Measurements from ENCODE around the gene ADRM1.

The ADRM1 gene

GRCh38 chr20:62280303-62280702, 22.5 kb upstream of the ADRM1 start:
- no peak for DNase-seq (ENCODE audit: low spot score)

- DNase-seq (ENCODE audit: low spot score) = no peak
Observed at GRCh38 chr20:62281161-62281933, 21.4 kb upstream of the ADRM1 start.

GRCh38 chr20:62282103-62282502, 20.7 kb upstream of the ADRM1 start:
- DNase-seq (ENCODE audit: low spot score) = no peak

GRCh38 chr20:62282877-62283503, 19.8 kb upstream of the ADRM1 start:
- DNase-seq (ENCODE audit: low spot score) = no peak

GRCh38 chr20:62284448-62284847, 18.3 kb upstream of the ADRM1 start:
- no peak for DNase-seq (ENCODE audit: low spot score)

- DNase-seq (ENCODE audit: low spot score) = no peak
Observed at GRCh38 chr20:62285151-62285550, 17.6 kb upstream of the ADRM1 start.

- no peak for DNase-seq (ENCODE audit: low spot score)
Observed at GRCh38 chr20:62285722-62286121, 17.1 kb upstream of the ADRM1 start.

- DNase-seq (ENCODE audit: low spot score) = no peak
Observed at GRCh38 chr20:62286493-62287064, 16.2 kb upstream of the ADRM1 start.

GRCh38 chr20:62287129-62287528, 15.7 kb upstream of the ADRM1 start:
- DNase-seq (ENCODE audit: low spot score) = no peak

- DNase-seq (ENCODE audit: low spot score) = no peak
Observed at GRCh38 chr20:62287759-62288534, 14.8 kb upstream of the ADRM1 start.

- DNase-seq (ENCODE audit: low spot score) = no peak
Observed at GRCh38 chr20:62288535-62289105, 14.2 kb upstream of the ADRM1 start.

GRCh38 chr20:62289131-62289530, 13.7 kb upstream of the ADRM1 start:
- no peak for DNase-seq (ENCODE audit: low spot score)

GRCh38 chr20:62289898-62290297, 12.9 kb upstream of the ADRM1 start:
- DNase-seq (ENCODE audit: low spot score) = no peak

- no peak for DNase-seq (ENCODE audit: low spot score)
Observed at GRCh38 chr20:62291251-62292066, 11.3 kb upstream of the ADRM1 start.

- no peak for DNase-seq (ENCODE audit: low spot score)
Observed at GRCh38 chr20:62292108-62292507, 10.7 kb upstream of the ADRM1 start.

- DNase-seq (ENCODE audit: low spot score) = no peak
Observed at GRCh38 chr20:62293111-62293784, 9.5 kb upstream of the ADRM1 start.

GRCh38 chr20:62293946-62294345, 8.9 kb upstream of the ADRM1 start:
- no peak for DNase-seq (ENCODE audit: low spot score)

- DNase-seq (ENCODE audit: low spot score) = no peak
Observed at GRCh38 chr20:62294516-62294915, 8.3 kb upstream of the ADRM1 start.

- DNase-seq (ENCODE audit: low spot score) = no peak
Observed at GRCh38 chr20:62296724-62297448, 5.9 kb upstream of the ADRM1 start.
